ENCODE data around the gene CAPN14. TPM values are rescaled to one million over a fixed set of nuclear protein-coding genes. Genes with fewer than 3 reads are reported as not detected.

CAPN14 gene
- total RNA-seq, 1 donor from 2014 or later: not detected

GRCh38 chr2:31166925-31167324 lies 50.4 kb downstream of the CAPN14 start:
- no peaks in the 10 kb centered on the region for H3K4me1 ChIP-seq
- no peak for DNase-seq (ENCODE audit: low spot score in 2 of 2)
- H3K9me3 ChIP-seq: no peaks in the 10 kb centered on the region
- intact Hi-C loops (cut with DNase I): no loop called here
- TF ChIP-seq CTCF (IDR thresholded peaks at IDR 0.05): no peak
- H3K4me3 ChIP-seq: no peak overlapping the region
- H3K27ac ChIP-seq: no peak overlapping the region
- no peaks in the 10 kb centered on the region for H3K27me3 ChIP-seq
- no peaks in the 10 kb centered on the region for H3K36me3 ChIP-seq

- Histone ChIP-seq H3K4me3 (no peak overlapping the region), H3K27me3 (no peaks in the 10 kb centered on the region), H3K4me1 (no peaks in the 10 kb centered on the region), H3K9me3 (no peaks in the 10 kb centered on the region), H3K36me3 (no peaks in the 10 kb centered on the region), H3K27ac (no peak overlapping the region)
- TF ChIP-seq CTCF (IDR thresholded peaks at IDR 0.05): no peak
- intact Hi-C loops (cut with DNase I): no loop called here
- no peak for DNase-seq (ENCODE audit: low spot score in 2 of 2)
These were observed 54.2 kb downstream of the CAPN14 start for GRCh38 chr2:31163011-31163539.

GRCh38 chr2:31161637-31162036 lies 55.7 kb downstream of the CAPN14 start:
- TF ChIP-seq CTCF (IDR thresholded peaks at IDR 0.05): no peak
- DNase-seq (ENCODE audit: low spot score in 2 of 2): peak in 1 of 2 donors; percentile 27
- intact Hi-C loops (cut with DNase I): no loop called here
- H3K4me1 ChIP-seq: no peaks in the 10 kb centered on the region
- H3K4me3 ChIP-seq: no peak overlapping the region
- no peaks in the 10 kb centered on the region for H3K36me3 ChIP-seq
- H3K9me3 ChIP-seq: no peaks in the 10 kb centered on the region
- no peaks in the 10 kb centered on the region for H3K27me3 ChIP-seq
- H3K27ac ChIP-seq: no peak overlapping the region

GRCh38 chr2:31151501-31151900 lies 65.8 kb downstream of the CAPN14 start:
- no peak overlapping the region for H3K27ac ChIP-seq
- TF ChIP-seq CTCF (IDR thresholded peaks at IDR 0.05): no peak
- H3K9me3 ChIP-seq: no peaks in the 10 kb centered on the region
- H3K4me3 ChIP-seq: no peak overlapping the region
- H3K27me3 ChIP-seq: no peaks in the 10 kb centered on the region
- no peaks in the 10 kb centered on the region for H3K36me3 ChIP-seq
- no peaks in the 10 kb centered on the region for H3K4me1 ChIP-seq
- no peak for DNase-seq (ENCODE audit: low spot score in 2 of 2)
- intact Hi-C loops (cut with DNase I): no loop called here

GRCh38 chr2:31150120-31150670 lies 67.1 kb downstream of the CAPN14 start:
- Histone ChIP-seq H3K27me3 (no peaks in the 10 kb centered on the region), H3K4me3 (no peak overlapping the region), H3K36me3 (no peaks in the 10 kb centered on the region), H3K27ac (no peak overlapping the region), H3K9me3 (no peaks in the 10 kb centered on the region), H3K4me1 (no peaks in the 10 kb centered on the region)
- no peak for TF ChIP-seq CTCF (IDR thresholded peaks at IDR 0.05)
- peak in 1 of 2 donors; percentile 22 for DNase-seq (ENCODE audit: low spot score in 2 of 2)
- intact Hi-C loops (cut with DNase I): no loop called here

GRCh38 chr2:31148514-31148913 lies 68.8 kb downstream of the CAPN14 start:
- Histone ChIP-seq H3K27me3 (no peaks in the 10 kb centered on the region), H3K27ac (no peak overlapping the region), H3K4me1 (no peaks in the 10 kb centered on the region), H3K36me3 (no peaks in the 10 kb centered on the region), H3K9me3 (no peaks in the 10 kb centered on the region), H3K4me3 (no peak overlapping the region)
- TF ChIP-seq CTCF (IDR thresholded peaks at IDR 0.05): no peak
- DNase-seq (ENCODE audit: low spot score in 2 of 2): no peak
- intact Hi-C loops (cut with DNase I): no loop called here

All from ascending aorta (tissue), 2 donors.